HG03066 (cell line): ENCODE measurements around the gene USP43.
"Not testable (repeated sequence)": the region's sequence is repeated elsewhere in the genome, so short reads cannot be mapped to it uniquely, and the experiment has no call there.

Experiments used
- ATAC-seq: cut with Tn5 transposase; IDR thresholded peaks from one replicate; pipeline ENCODE4 v1.9.1; 2021; ENCODE audit warnings: low read depth; ENCODE audit not compliant: unreplicated experiment

The USP43 gene

GRCh38 chr17:9658593-9659211 is 13.4 kb downstream of the USP43 start:
- no peak for ATAC-seq

GRCh38 chr17:9661027-9661426 is 15.7 kb downstream of the USP43 start:
- no peak for ATAC-seq

- not testable (repeated sequence) for ATAC-seq
Measured at GRCh38 chr17:9663511-9663910, 18.2 kb downstream of the USP43 start.

- no peak for ATAC-seq
Measured at GRCh38 chr17:9666461-9667050, 21.2 kb downstream of the USP43 start.

GRCh38 chr17:9668517-9668916 is 23.2 kb downstream of the USP43 start:
- ATAC-seq, result no peak

GRCh38 chr17:9669551-9670008 is 24.3 kb downstream of the USP43 start:
- ATAC-seq, result no peak

GRCh38 chr17:9670596-9670995 is 25.3 kb downstream of the USP43 start:
- ATAC-seq, result no peak

GRCh38 chr17:9671559-9671958 is 26.2 kb downstream of the USP43 start:
- no peak for ATAC-seq

- no peak for ATAC-seq
Measured at GRCh38 chr17:9672266-9672665, 26.9 kb downstream of the USP43 start.

- ATAC-seq, result no peak
Measured at GRCh38 chr17:9672691-9673090, 27.4 kb downstream of the USP43 start.

GRCh38 chr17:9676084-9676483 is 30.8 kb downstream of the USP43 start:
- no peak for ATAC-seq

GRCh38 chr17:9676820-9677310 is 31.5 kb downstream of the USP43 start:
- ATAC-seq, result no peak

GRCh38 chr17:9677411-9677810 is 32.1 kb downstream of the USP43 start:
- ATAC-seq, result no peak

GRCh38 chr17:9677896-9678295 is 32.6 kb downstream of the USP43 start:
- no peak for ATAC-seq

- no peak for ATAC-seq
Measured at GRCh38 chr17:9684955-9685621, 39.8 kb downstream of the USP43 start.

- ATAC-seq, result no peak
Measured at GRCh38 chr17:9693755-9694154, 48.4 kb downstream of the USP43 start.

- no peak for ATAC-seq
Measured at GRCh38 chr17:9696279-9697044, 51.1 kb downstream of the USP43 start.

GRCh38 chr17:9700136-9700535 is 54.8 kb downstream of the USP43 start:
- ATAC-seq, result no peak

- no peak for ATAC-seq
Measured at GRCh38 chr17:9700754-9701476, 55.6 kb downstream of the USP43 start.

GRCh38 chr17:9702482-9702881 is 57.2 kb downstream of the USP43 start:
- no peak for ATAC-seq
